ENCODE measurements around the gene ANGEL2.

DNA sequence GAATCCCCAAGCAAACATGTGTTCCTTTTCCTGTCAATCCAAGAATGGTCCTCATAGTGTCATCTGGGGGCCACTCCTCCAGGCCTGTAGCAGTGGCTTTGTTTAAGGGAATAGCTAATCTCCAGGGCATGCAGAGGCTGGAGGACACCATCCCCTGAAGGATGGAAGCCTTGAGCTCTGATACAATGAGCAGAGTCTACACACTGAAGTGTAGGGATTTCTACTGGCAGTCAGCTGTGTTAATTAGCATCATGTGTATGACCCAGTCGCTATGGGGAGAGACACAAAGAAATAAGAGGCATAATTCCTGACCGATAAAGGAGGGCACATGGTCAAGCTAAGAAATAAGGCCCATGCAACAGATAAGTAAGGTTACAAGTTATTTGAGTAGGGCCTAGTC is 29.1 kb downstream of the ANGEL2 start:
- TF ChIP-seq EZH2 (IDR thresholded peaks at IDR 0.05; ENCODE audit: borderline replicate concordance, low read length), result no peak
- TF ChIP-seq, protein P1, sequence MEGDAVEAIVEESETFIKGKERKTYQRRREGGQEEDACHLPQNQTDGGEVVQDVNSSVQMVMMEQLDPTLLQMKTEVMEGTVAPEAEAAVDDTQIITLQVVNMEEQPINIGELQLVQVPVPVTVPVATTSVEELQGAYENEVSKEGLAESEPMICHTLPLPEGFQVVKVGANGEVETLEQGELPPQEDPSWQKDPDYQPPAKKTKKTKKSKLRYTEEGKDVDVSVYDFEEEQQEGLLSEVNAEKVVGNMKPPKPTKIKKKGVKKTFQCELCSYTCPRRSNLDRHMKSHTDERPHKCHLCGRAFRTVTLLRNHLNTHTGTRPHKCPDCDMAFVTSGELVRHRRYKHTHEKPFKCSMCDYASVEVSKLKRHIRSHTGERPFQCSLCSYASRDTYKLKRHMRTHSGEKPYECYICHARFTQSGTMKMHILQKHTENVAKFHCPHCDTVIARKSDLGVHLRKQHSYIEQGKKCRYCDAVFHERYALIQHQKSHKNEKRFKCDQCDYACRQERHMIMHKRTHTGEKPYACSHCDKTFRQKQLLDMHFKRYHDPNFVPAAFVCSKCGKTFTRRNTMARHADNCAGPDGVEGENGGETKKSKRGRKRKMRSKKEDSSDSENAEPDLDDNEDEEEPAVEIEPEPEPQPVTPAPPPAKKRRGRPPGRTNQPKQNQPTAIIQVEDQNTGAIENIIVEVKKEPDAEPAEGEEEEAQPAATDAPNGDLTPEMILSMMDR (conservative IDR thresholded peaks at IDR 0.05 in 1 of 2, IDR thresholded peaks at IDR 0.05 in 1 of 2; ENCODE audit: extremely low read depth in 1 of 2, insufficient read depth in 1 of 2, low read depth in 1 of 2, low read length in 2 of 2), result no peak

Measured in mammary epithelial cell (primary cell).